ENCODE results near the gene LRRC8C. TPM values are rescaled to one million over a fixed set of nuclear protein-coding genes. Genes with fewer than 3 reads are reported as not detected.

LRRC8C gene
- total RNA-seq, 1 experiment from 2014 or later, result 4.4 TPM

DNA sequence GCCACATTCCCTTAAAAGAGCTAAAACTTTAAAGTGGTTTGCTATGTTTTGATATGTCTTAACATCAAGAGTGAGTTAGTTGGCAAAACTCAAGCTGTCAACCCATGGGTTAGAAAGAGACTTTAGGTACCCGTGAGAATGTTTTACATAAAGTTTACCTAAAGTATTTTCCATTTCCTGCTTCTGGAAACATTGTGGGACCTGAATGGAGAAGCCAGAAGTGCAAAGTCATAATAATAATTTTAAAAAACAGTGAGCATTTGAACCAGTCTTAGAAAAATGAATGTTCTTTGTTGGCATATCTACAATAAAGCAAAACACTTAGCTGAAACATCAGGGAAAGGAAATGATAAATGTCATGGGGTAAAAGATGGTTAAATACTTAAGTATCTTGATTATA, 34.8 kb downstream of the LRRC8C start:
- CTCF ChIA-PET, result interaction anchor here (0.6 to 1.7 kb wide), 3 partner anchors 10 to 117 kb away, joined by 3 to 9 read pairs (median 4); no protein-coding TSS in a partner anchor

GRCh38 chr1:89668961-89669360, 36.0 kb downstream of the LRRC8C start:
- Mint-ChIP-seq H3K27me3 (ENCODE audit: insufficient read depth, unreplicated experiment) (no peaks in the 10 kb centered on the region), H3K36me3 (ENCODE audit: insufficient read depth, unreplicated experiment) (no peaks in the 10 kb centered on the region), H3K9me3 (ENCODE audit: unreplicated experiment) (no peaks in the 10 kb centered on the region), H3K4me1 (ENCODE audit: insufficient read depth, unreplicated experiment) (peaks cover 21% of the 10 kb centered on the region), H3K27ac (ENCODE audit: low read depth, unreplicated experiment) (no peak overlapping the region), H3K4me3 (ENCODE audit: unreplicated experiment) (no peak overlapping the region)
- BruUV-seq (replicated peaks), result no TSS peak
- no peak for DNase-seq (ENCODE audit: unreplicated experiment)
- ChIA-PET POLR2A (interaction anchor here (0.6 to 0.7 kb wide), 2 partner anchors 30 to 36 kb away, joined by 3 to 4 read pairs; partner anchors contain the start of gene LRRC8C), CTCF (interaction anchor here (0.5 to 1.0 kb wide), 3 partner anchors 13 to 152 kb away, joined by 3 read pairs; no protein-coding TSS in a partner anchor)
- TF ChIP-seq, protein P1, sequence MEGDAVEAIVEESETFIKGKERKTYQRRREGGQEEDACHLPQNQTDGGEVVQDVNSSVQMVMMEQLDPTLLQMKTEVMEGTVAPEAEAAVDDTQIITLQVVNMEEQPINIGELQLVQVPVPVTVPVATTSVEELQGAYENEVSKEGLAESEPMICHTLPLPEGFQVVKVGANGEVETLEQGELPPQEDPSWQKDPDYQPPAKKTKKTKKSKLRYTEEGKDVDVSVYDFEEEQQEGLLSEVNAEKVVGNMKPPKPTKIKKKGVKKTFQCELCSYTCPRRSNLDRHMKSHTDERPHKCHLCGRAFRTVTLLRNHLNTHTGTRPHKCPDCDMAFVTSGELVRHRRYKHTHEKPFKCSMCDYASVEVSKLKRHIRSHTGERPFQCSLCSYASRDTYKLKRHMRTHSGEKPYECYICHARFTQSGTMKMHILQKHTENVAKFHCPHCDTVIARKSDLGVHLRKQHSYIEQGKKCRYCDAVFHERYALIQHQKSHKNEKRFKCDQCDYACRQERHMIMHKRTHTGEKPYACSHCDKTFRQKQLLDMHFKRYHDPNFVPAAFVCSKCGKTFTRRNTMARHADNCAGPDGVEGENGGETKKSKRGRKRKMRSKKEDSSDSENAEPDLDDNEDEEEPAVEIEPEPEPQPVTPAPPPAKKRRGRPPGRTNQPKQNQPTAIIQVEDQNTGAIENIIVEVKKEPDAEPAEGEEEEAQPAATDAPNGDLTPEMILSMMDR (IDR thresholded peaks at IDR 0.05; ENCODE audit: unreplicated experiment), result no peak
- intact Hi-C loops (cut with micrococcal nuclease), result no loop called here

More for the DNA sequence above, 34.8 kb downstream of the LRRC8C start:
- H3K9me3 Mint-ChIP-seq (ENCODE audit: unreplicated experiment), result no peaks in the 10 kb centered on the region
- POLR2A ChIA-PET, result interaction anchor here (0.6 kb wide), 1 partner anchor 98 kb away, joined by 3 read pairs; no protein-coding TSS in a partner anchor
- H3K27ac Mint-ChIP-seq (ENCODE audit: low read depth, unreplicated experiment), result no peak overlapping the region
- intact Hi-C loops (cut with micrococcal nuclease), result no loop called here
- H3K27me3 Mint-ChIP-seq (ENCODE audit: insufficient read depth, unreplicated experiment), result no peaks in the 10 kb centered on the region
- H3K36me3 Mint-ChIP-seq (ENCODE audit: insufficient read depth, unreplicated experiment), result no peaks in the 10 kb centered on the region
- no TSS peak for BruUV-seq (replicated peaks)
- TF ChIP-seq, protein P1 (IDR thresholded peaks at IDR 0.05; ENCODE audit: unreplicated experiment), result no peak
- H3K4me3 Mint-ChIP-seq (ENCODE audit: unreplicated experiment), result no peak overlapping the region
- DNase-seq (ENCODE audit: unreplicated experiment), result no peak
- peaks cover 13% of the 10 kb centered on the region for H3K4me1 Mint-ChIP-seq (ENCODE audit: insufficient read depth, unreplicated experiment)

GRCh38 chr1:89669441-89669840, 36.5 kb downstream of the LRRC8C start:
- Mint-ChIP-seq H3K4me3 (ENCODE audit: unreplicated experiment) (no peak overlapping the region), H3K27ac (ENCODE audit: low read depth, unreplicated experiment) (no peak overlapping the region), H3K36me3 (ENCODE audit: insufficient read depth, unreplicated experiment) (no peaks in the 10 kb centered on the region), H3K27me3 (ENCODE audit: insufficient read depth, unreplicated experiment) (no peaks in the 10 kb centered on the region), H3K9me3 (ENCODE audit: unreplicated experiment) (no peaks in the 10 kb centered on the region), H3K4me1 (ENCODE audit: insufficient read depth, unreplicated experiment) (peaks cover 21% of the 10 kb centered on the region)
- ChIA-PET POLR2A (interaction anchor here (0.6 kb wide), 1 partner anchor 37 kb away, joined by 4 read pairs; the partner anchor contains the start of gene LRRC8C), CTCF (interaction anchor here (0.5 to 1.0 kb wide), 3 partner anchors 13 to 152 kb away, joined by 3 read pairs; no protein-coding TSS in a partner anchor)
- DNase-seq (ENCODE audit: unreplicated experiment), result no peak
- no TSS peak for BruUV-seq (replicated peaks)
- TF ChIP-seq, protein P1 (IDR thresholded peaks at IDR 0.05; ENCODE audit: unreplicated experiment), result no peak
- intact Hi-C loops (cut with micrococcal nuclease), result no loop called here

GRCh38 chr1:89670163-89670562, 37.2 kb downstream of the LRRC8C start:
- H3K27ac Mint-ChIP-seq (ENCODE audit: low read depth, unreplicated experiment), result no peak overlapping the region
- no peaks in the 10 kb centered on the region for H3K9me3 Mint-ChIP-seq (ENCODE audit: unreplicated experiment)
- BruUV-seq (replicated peaks), result no TSS peak
- TF ChIP-seq, protein P1 (IDR thresholded peaks at IDR 0.05; ENCODE audit: unreplicated experiment), result no peak
- no peaks in the 10 kb centered on the region for H3K27me3 Mint-ChIP-seq (ENCODE audit: insufficient read depth, unreplicated experiment)
- no peaks in the 10 kb centered on the region for H3K36me3 Mint-ChIP-seq (ENCODE audit: insufficient read depth, unreplicated experiment)
- ChIA-PET CTCF (interaction anchor here (0.9 kb wide), 1 partner anchor 38 kb away, joined by 3 read pairs; no protein-coding TSS in a partner anchor), POLR2A (no interaction called here)
- peaks cover 21% of the 10 kb centered on the region for H3K4me1 Mint-ChIP-seq (ENCODE audit: insufficient read depth, unreplicated experiment)
- H3K4me3 Mint-ChIP-seq (ENCODE audit: unreplicated experiment), result no peak overlapping the region
- intact Hi-C loops (cut with micrococcal nuclease), result loop anchor here (5.0 kb wide), 1 partner anchor 52 kb away; no protein-coding TSS in a partner anchor
- DNase-seq (ENCODE audit: unreplicated experiment), result no peak

Measured in MCF 10A (cell line).